GM03348 (cell line): ENCODE measurements around the gene ARL11.

Experiments used
- DNase-seq: peaks from one replicate; pipeline ENCODE4 v3.0.0; 2012; ENCODE audit warnings: low spot score

Gene ARL11

DNA sequence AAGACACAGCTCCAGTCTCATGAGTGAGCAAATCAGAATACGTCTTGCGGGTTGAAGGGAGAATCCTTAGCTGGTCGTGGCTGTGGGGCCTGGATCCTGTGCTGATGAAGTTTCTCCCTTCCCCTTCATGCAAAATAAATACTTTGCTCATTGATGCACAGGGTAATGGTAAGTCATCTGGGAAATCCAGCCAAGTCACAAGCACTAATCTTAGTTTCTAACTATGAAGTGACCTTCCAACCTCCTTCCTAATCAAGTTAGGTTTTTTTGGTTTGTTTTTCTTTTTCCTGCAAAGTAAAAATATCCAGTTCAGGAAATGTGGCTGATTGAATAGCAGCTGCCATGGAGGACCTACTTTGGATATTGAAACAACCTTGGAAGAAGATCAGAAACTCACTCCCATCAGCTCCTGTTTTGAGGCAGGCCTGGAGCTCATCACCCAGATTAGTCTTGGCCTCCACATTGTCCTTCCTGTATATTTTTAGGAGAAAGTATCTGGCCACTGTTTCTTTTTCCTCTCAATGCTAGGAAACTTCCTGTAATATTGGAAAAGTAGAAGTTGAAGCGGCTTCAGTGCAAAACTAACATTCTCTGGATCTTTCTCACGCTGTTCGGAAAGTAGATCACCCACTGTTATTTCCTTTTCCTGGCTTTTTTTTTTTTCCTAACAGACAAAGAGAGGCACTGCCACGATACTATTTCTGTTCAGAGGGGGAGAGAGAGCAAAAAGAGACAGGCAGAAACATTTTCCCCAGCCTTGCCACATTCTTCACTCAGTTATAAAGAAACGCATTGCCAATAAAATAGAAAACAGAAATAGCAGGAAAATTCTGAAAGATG lies 12.3 kb upstream of the ARL11 start:
- DNase-seq = no peak

- DNase-seq = no peak
Observed at GRCh38 chr13:49616676-49617065, 11.6 kb upstream of the ARL11 start.

DNA sequence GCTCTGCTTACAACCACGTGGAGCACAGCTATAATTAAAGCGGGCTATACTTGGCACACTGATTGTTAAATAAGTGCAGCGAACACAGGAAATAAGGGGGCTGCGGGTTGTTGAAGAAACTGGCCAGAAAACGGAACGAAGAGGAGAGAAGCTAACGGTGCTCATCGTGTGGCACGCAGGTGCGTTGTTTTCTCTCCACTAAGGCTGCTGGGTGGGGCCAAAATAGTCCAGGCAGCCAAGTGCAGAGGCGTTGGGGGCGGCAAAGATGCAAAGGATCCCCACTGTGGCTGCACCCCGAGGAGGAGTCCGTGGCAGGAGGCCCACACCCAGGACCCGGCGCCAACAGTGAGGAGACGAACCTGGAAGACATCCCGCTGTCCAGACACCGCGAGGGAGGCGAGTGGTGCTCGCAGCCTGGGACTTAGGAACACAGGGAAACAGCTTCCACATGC lies 8.1 kb upstream of the ARL11 start:
- DNase-seq = no peak

DNA sequence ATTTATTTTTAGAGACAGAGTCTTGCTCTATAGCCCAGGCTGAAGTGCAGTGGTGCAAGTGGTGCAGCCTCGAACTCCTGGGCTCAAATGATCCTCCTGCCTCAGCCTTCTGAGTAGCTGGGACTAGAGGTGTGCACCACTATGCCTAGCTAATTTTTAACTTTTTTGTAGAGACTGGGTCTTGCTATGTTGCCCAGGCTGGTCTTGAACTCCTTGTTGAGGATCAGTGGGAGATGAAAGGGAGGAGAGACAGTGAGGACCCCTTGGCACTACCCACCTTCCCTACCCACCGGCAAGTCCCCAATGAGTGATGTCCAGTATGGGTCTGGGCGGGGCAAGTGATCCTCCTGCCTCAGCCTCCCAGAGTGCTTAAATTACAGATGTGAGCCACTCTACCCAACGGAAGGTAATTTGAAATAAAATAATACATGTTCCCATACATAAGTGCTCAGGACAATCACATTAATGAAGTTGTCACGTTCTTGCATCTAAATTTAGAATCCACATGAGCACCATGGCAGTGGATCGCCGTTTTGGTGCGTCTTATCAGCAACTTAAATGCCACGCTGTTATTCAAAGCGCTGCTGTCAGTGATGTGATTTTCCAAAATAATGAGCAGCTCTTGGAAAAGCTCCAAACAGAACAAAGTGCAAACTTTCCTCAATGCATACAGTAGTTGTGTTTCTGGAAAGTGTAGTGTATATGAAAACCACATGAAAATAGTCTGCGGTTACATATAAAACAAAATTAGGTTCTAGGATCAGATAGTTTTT lies 5.9 kb upstream of the ARL11 start:
- DNase-seq = no peak

- no peak for DNase-seq
Observed at GRCh38 chr13:49624229-49624628, 4.1 kb upstream of the ARL11 start.

DNA sequence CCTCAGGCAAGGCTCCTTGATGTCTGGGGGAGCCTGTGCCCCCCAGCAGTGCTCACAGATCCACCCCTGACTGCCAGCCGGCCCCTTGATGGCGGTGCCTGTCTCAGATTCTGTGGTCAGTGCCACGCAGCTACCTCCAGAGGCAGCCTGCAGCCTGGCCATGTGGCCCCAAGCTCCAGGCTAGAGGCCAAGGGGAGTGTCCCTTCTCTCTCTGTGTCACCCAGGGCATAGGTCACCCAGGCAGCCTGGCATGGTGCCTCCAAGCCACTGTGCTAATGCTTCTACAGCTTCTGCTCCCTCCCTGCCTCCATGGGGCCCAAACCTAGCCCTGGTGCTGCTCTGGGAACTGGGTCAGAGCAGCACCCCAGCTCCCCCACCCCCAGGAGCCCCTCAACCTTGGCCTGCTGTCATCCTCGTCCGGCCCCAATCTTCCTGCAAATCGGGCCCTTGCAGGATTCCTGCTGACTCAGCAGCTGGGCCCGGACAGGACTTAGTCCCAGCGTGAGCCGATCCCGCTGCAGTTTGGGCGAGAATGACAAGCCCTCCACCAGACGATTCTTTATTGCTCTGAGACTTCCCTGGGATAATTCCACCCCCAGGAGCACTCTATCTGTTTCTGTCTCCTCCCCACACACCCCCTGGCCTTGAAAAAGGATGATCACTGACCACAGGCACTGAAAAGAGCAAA lies 2.8 kb upstream of the ARL11 start:
- DNase-seq = no peak

- DNase-seq = no peak
Observed at GRCh38 chr13:49629196-49629938, 1.1 kb downstream of the ARL11 start.

DNA sequence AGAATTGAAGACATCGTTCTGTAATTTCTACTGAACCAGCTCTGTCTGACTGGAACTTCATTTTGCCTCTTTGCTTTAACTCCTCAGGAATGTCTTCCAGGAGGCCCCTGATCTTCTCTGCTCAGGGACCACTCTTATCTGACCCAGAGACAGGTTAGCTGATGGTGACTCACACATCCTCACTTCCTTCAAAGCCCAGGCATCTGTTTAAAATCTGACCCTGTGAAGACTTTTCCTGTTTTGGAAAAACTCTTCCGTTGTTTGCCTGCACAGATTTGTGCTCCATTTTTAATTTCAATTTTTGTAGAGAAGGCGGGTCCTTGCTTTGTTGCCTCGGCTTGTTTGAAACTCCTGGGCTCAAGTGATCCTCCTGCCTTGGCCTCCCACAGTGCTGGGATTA lies 1.6 kb downstream of the ARL11 start:
- DNase-seq = no peak

DNA sequence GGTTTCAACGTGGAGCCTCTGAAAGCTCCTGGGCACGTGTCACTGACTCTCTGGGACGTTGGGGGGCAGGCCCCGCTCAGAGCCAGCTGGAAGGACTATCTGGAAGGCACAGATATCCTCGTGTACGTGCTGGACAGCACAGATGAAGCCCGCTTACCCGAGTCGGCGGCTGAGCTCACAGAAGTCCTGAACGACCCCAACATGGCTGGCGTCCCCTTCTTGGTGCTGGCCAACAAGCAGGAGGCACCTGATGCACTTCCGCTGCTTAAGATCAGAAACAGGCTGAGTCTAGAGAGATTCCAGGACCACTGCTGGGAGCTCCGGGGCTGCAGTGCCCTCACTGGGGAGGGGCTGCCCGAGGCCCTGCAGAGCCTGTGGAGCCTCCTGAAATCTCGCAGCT lies 2.3 kb downstream of the ARL11 start:
- DNase-seq = no peak

DNA sequence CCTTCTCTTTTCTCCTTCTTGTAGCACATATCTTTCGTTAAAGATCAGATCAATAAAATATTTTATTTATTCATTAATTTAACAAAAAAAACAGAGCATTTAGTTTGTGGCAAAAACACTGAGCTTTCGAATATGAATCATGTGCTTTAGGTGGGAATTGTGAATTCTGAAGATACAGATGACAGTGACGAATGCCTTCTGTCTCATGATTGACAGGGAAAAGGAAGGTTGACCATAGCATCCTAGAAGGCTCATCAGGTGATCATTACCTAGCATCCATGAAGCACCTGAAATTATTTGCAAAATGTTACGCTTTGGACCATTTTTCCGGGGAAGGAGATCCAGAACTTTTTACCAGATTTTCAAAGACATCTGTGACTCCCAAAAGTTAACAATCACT lies 3.8 kb downstream of the ARL11 start:
- no peak for DNase-seq

DNA sequence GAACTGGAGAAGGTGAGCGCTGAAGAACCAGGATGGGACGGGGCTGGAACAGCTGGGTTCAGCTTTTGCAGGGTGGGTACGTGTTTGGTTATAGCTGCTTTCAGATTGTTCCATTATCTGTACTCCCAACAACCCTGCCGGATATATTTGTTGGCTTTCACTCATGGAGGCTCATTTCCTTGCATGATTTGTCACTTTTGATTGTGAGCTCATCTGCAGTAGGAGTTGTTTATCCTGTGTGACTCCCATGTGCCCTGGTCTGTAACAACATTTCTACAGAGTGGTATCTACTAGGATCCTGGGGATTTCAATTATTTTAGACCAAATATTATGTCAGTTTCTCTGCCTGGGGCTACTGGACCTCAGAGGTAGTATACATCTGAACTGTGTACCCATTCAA lies 5.4 kb downstream of the ARL11 start:
- no peak for DNase-seq

DNA sequence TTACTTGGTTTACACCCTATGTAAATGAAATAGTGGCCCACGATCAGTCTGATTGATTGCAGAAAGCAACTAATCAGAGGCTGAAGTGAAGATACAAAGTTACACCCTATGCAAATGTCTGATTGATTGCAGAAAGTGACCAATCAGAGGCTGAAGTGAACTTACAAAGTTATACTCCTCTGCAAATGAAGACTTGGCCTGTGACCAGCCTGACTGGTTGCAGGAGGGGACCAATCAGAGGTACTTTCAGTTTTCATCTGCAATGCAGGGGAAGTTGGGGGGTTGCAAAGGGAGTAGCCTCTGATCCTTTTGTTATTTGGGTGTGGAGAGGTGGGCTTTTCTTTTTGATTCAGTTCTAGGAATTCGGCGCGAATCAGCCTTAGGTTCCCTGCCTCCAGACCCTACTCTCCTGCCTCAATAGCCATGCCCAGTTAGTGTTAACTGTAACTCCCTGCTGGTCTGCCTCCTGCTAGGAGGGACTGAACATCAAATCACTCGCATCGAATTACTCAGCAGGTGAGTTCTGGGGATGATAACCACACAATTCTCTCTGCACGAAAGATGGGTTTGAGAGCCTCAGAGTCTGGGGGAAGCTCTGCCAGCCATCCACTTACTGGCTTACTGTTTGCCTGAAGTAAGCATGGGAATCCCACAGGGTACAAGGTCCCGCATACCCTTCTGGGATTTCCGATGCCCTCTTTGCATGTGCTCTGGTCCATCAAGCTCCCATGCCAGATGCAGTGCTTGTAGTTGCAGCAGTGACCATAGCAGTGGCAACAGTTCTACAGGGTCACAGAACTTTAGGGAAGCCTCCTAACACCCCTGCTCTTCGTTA lies 7.5 kb downstream of the ARL11 start:
- no peak for DNase-seq

DNA sequence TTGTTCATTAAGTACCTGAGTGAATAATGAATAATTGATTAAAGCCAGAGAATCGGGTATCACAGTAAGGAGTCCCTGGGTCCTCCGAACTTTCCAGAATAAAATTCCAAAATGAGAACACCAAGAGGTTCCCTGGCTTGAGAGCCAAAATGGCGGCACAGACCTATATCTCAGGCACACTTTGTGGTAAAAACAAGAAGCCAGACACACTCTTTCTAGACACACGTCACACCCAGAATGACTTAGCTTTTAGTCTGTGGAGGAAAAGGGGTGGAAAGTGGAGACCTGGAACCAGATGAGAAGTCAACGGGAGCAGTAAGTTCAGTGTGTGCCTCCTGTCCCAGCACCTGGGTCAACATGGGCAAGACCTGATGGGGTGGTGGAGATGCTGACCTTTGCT lies 8.4 kb downstream of the ARL11 start:
- no peak for DNase-seq

- DNase-seq = no peak
Observed at GRCh38 chr13:49638030-49638743, 9.9 kb downstream of the ARL11 start.

GRCh38 chr13:49638744-49639072 lies 10.4 kb downstream of the ARL11 start:
- DNase-seq = no peak

GRCh38 chr13:49641801-49642291 lies 13.5 kb downstream of the ARL11 start:
- peak; percentile 83 for DNase-seq

GRCh38 chr13:49643035-49643646 lies 14.8 kb downstream of the ARL11 start:
- no peak for DNase-seq

DNA sequence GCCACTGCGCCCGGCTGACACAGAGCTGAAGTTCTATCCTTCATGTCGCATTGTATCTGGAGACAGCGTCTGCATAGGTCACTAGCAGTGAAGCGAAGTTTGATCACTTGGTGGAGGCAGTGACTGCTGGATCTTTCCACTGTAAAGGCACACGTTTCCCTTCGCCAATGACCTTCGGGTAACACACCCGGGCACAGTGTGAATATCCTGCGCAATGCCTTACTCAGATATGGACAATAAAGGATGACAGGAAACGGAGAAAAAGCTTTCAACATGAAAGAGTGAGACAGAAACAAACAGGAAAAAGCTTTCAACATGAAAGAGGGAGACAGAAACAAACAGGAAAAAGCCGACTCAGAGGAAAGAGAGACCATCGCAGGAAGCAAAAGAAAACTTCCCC lies 17.1 kb downstream of the ARL11 start:
- DNase-seq = no peak

- DNase-seq = no peak
Observed at GRCh38 chr13:49646688-49647087, 18.4 kb downstream of the ARL11 start.
